MM.1S (cell line): ENCODE data around the gene BNIP3.

ENCODE experiments used
- CTCF ChIP-seq: fragments of 300-600 bp; sonication (generic); IDR thresholded peaks from 2 replicates; pipeline ENCODE4 v1.5.1; 2016; ENCODE audit warnings: antibody characterized with exemption, low read length, mixed read lengths
- EZH2phosphoT487 ChIP-seq: fragments of 300-600 bp; sonication (generic); IDR thresholded peaks from 2 replicates; pipeline ENCODE4 v1.6.1; 2018; ENCODE audit warnings: antibody characterized with exemption, low read length

GRCh38 chr10:131944976-131945695, 36.6 kb downstream of the BNIP3 start:
- TF ChIP-seq CTCF (no peak), EZH2phosphoT487 (no peak)
